GM23338 (cell line): Measurements from ENCODE around the gene LY86. TPM values are rescaled to one million over a fixed set of nuclear protein-coding genes. Genes with fewer than 3 reads are reported as not detected.

Source experiments
- ATAC-seq: fragments of 200-7000 bp; cut with Tn5 transposase; 3 replicates; pipeline ENCODE4 v1.9.1; 2020
- DNase-seq: peaks from one replicate; pipeline ENCODE4 v3.0.0-alpha.2; 2015; ENCODE audit warnings: low spot score
- H2AFZ ChIP-seq: fragments of 200-600 bp; sonication (generic); 2 replicates; pipeline ENCODE4 v1.8.0; 2016; ENCODE audit warnings: antibody characterized with exemption, mild to moderate bottlenecking, moderate library complexity
- H3F3A ChIP-seq: fragments of 200-600 bp; sonication (generic); replicated peaks from 2 replicates; pipeline ENCODE4 v1.8.0; 2017; ENCODE audit warnings: antibody characterized with exemption, mixed run types, low read depth
- H3K27ac ChIP-seq: fragments of 200-600 bp; sonication (generic); 2 replicates; pipeline ENCODE4 v1.6.1; 2016; ENCODE audit warnings: low read depth
- H3K27me3 ChIP-seq: fragments of 200-600 bp; sonication (generic); 2 replicates; pipeline ENCODE4 v1.8.0; 2016; ENCODE audit warnings: mild to moderate bottlenecking, mixed run types, moderate library complexity; ENCODE audit not compliant: insufficient read depth
- H3K36me3 ChIP-seq: fragments of 200-600 bp; sonication (generic); 2 replicates; pipeline ENCODE4 v1.8.0; 2016; ENCODE audit warnings: mild to moderate bottlenecking; ENCODE audit not compliant: insufficient read depth
- H3K4me1 ChIP-seq: fragments of 200-600 bp; sonication (generic); 2 replicates; pipeline ENCODE4 v1.8.0; 2016; ENCODE audit warnings: mild to moderate bottlenecking, moderate library complexity; ENCODE audit not compliant: insufficient read depth
- H3K4me2 ChIP-seq: fragments of 200-600 bp; sonication (generic); 2 replicates; pipeline ENCODE4 v1.7.1; 2017; ENCODE audit warnings: mixed run types
- H3K4me3 ChIP-seq: fragments of 200-600 bp; sonication (generic); 2 replicates; pipeline ENCODE4 v1.6.1; 2016; ENCODE audit warnings: mixed run types
- H3K79me2 ChIP-seq: fragments of 200-600 bp; sonication (generic); replicated peaks from 2 replicates; pipeline ENCODE4 v1.8.0; 2017; ENCODE audit warnings: mild to moderate bottlenecking; ENCODE audit not compliant: insufficient read depth
- H3K9me2 ChIP-seq: fragments of 200-600 bp; sonication (generic); 2 replicates; pipeline ENCODE4 v1.8.0; 2017; ENCODE audit not compliant: insufficient read depth
- H4K20me1 ChIP-seq: fragments of 200-600 bp; sonication (generic); replicated peaks from 2 replicates; pipeline ENCODE4 v1.8.0; 2017; ENCODE audit warnings: mild to moderate bottlenecking; ENCODE audit not compliant: insufficient read depth
- H3K27ac Mint-ChIP-seq: 2 replicates; pipeline ENCODE4 v1.8.0; 2020; ENCODE audit warnings: inconsistent platforms, mild to moderate bottlenecking, moderate library complexity, mixed read lengths
- H3K27me3 Mint-ChIP-seq: 3 replicates; pipeline ENCODE4 v1.8.0; 2022; ENCODE audit warnings: low read depth, mild to moderate bottlenecking, moderate library complexity, mixed read lengths, inconsistent platforms; ENCODE audit not compliant: insufficient read depth, poor library complexity
- H3K36me3 Mint-ChIP-seq: 3 replicates; pipeline ENCODE4 v1.8.0; 2021; ENCODE audit warnings: low read depth, mild to moderate bottlenecking, inconsistent platforms, moderate library complexity, mixed read lengths
- H3K4me1 Mint-ChIP-seq: 3 replicates; pipeline ENCODE4 v1.8.0; 2020; ENCODE audit warnings: mild to moderate bottlenecking, inconsistent platforms, mixed read lengths
- H3K4me3 Mint-ChIP-seq: 3 replicates; pipeline ENCODE4 v1.8.0; 2021; ENCODE audit warnings: moderate library complexity, mild to moderate bottlenecking, inconsistent platforms, mixed read lengths
- H3K9me3 Mint-ChIP-seq: 3 replicates; pipeline ENCODE4 v1.8.0; 2020; ENCODE audit warnings: moderate library complexity, mild to moderate bottlenecking, inconsistent platforms, mixed read lengths
- CREB1 ChIP-seq: fragments of 250-450 bp; sonication (Bioruptor Pico); IDR thresholded peaks from 2 replicates; pipeline ENCODE4 v1.5.0; 2020; ENCODE audit warnings: low read depth, mild to moderate bottlenecking, moderate library complexity
- CTCF ChIP-seq, 2 experiments: fragments of 200-600 bp in 1 of 2; sonication (generic) in 1 of 2; conservative IDR thresholded peaks; 2 replicates each; pipeline versions ENCODE4 v1.5.1 to v1.6.1; 2016 to 2017; ENCODE audit warnings: antibody characterized with exemption in 2 of 2, low read depth in 2 of 2, mild to moderate bottlenecking in 2 of 2, moderate library complexity in 1 of 2
- ETS1 ChIP-seq: IDR thresholded peaks from 2 replicates; pipeline ENCODE4 v1.6.1; 2016; ENCODE audit warnings: antibody characterized with exemption
- EZH2 ChIP-seq: fragments of 200-600 bp; sonication (generic); IDR thresholded peaks from one replicate; pipeline ENCODE4 v1.8.0; 2017; ENCODE audit warnings: antibody characterized with exemption, mild to moderate bottlenecking, low read depth; ENCODE audit not compliant: unreplicated experiment
- EZH2phosphoT487 ChIP-seq: fragments of 200-600 bp; sonication (generic); IDR thresholded peaks from one replicate; pipeline ENCODE4 v1.8.1; 2018; ENCODE audit warnings: antibody characterized with exemption; ENCODE audit not compliant: unreplicated experiment
- POLR2AphosphoS5 ChIP-seq: IDR thresholded peaks from 2 replicates; pipeline ENCODE4 v1.6.1; 2016; ENCODE audit warnings: antibody characterized with exemption, low read depth
- REST ChIP-seq: IDR thresholded peaks from one replicate; pipeline ENCODE4 v1.6.1; 2018; ENCODE audit warnings: antibody characterized with exemption; ENCODE audit not compliant: unreplicated experiment
- ZNF114 ChIP-seq: fragments of 250-450 bp; sonication (Bioruptor Pico); IDR thresholded peaks from 2 replicates; pipeline ENCODE4 v1.5.0; 2020; ENCODE audit warnings: mild to moderate bottlenecking, moderate library complexity
- ZNF331 ChIP-seq: fragments of 250-450 bp; sonication (Bioruptor Pico); IDR thresholded peaks from 2 replicates; pipeline ENCODE4 v1.5.0; 2020; ENCODE audit warnings: low read depth, mild to moderate bottlenecking, moderate library complexity
- polyA plus RNA-seq: library from polyadenylated mRNA; unstranded; fragments of >200 nt; fragmentation: Nextera tagmentation; extraction: Ambion mirVana; gene quantifications from 2 replicates; pipeline ENCODE4 v1.2.1, GENCODE V29; 2016
- total RNA-seq: library from RNA; depleted of rRNA; stranded (reverse); fragments of >200 nt; shearing (Covaris generic); gene quantifications from 2 replicates; pipeline ENCODE4 v1.2.3, GENCODE V29; 2014

Gene LY86
- total and polyA plus RNA-seq, 2 experiments from 2014 or later = 0.29 TPM; not detected in 1

DNA sequence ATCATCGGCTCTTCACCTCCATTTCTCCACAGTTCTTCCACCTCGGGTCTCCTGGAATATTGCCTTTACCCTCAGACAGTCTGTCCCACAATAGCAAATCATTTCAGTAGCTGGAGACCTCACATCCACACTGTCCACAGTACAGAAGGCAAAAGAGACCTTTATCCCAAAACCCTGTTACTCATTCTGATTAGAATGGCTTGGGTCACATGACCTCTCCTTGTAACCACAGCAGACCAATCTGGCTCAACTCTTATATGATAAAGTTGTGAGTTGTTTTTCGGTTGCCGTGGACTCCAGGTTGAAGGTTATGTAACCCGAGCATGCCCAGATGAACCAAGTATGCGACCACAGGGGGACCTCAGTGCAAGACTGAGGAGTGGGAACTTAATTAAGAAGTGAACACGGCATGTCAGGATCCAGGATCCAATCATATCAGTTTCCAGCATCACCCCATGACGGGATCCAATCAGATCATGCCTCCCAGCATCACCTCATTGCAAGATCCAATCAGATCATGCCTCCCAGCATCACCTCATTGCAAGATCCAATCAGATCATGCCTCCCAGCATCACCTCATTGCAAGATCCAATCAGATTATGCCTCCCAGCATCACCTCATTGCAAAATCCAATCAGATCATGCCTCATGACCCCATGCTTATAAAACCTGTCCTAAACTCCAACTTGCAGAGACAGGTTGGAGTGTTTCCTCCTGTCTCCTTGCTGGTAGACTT, 68.7 kb downstream of the LY86 start (continued):
- TF ChIP-seq ETS1 (no peak), ZNF114 (CRISPR knock-in tag) (no peak), CREB1 (CRISPR knock-in tag) (no peak), CTCF (conservative IDR thresholded peaks at IDR 0.05; ENCODE audit: low read depth in 2 of 2) (no peak)

DNA sequence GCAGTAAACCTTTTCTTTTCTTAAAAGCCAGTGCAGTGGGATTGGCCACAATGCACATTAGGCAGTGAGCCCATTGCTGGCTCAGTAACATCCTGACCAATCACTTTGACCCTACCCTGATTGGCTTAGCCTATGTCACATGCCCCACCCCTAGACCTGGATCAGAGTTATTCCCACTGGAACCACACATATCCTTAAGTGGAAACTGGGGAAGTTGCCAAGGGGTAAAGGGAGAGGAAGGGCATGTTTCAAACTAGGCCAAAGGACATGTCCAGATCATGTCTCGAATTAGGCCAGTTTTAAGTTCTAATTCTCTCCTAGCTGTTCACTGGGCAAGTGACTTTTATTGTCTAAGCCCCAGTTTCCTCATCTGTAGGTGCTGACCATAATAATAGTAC, 69.3 kb downstream of the LY86 start:
- Histone ChIP-seq H3K79me2 (no peaks in the 10 kb centered on the region), H3K9me2 (peaks cover 16% of the 10 kb centered on the region), H3K27ac (no peak overlapping the region), H4K20me1 (no peaks in the 10 kb centered on the region), H3F3A (no peaks in the 10 kb centered on the region), H3K4me1 (no peaks in the 10 kb centered on the region), H3K27me3 (peaks cover 7% of the 10 kb centered on the region; the same call in 1 of the 2 replicates), H3K4me3 (no peak overlapping the region), H2AFZ (no peak overlapping the region), H3K4me2 (no peak overlapping the region), H3K36me3 (no peaks in the 10 kb centered on the region)
- peaks cover 3% of the 10 kb centered on the region for H3K27me3 Mint-ChIP-seq
- ATAC-seq (no peak), DNase-seq (no peak)
- no peaks in the 10 kb centered on the region for H3K36me3 Mint-ChIP-seq
- no peaks in the 10 kb centered on the region; the same call in 2 of the 3 replicates for H3K9me3 Mint-ChIP-seq
- H3K27ac Mint-ChIP-seq = 0 out of 2 replicates have a peak overlapping the region, but pooled peaks have one; percentile 20
- H3K4me3 Mint-ChIP-seq = no peak overlapping the region
- H3K4me1 Mint-ChIP-seq = no peaks in the 10 kb centered on the region
- TF ChIP-seq ZNF114 (CRISPR knock-in tag) (no peak), REST (no peak), ZNF331 (CRISPR knock-in tag) (no peak), CREB1 (CRISPR knock-in tag) (no peak), EZH2phosphoT487 (no peak), ETS1 (no peak), EZH2 (no peak), POLR2AphosphoS5 (no peak)
